HTR-8/SVneo (cell line): ENCODE measurements around the gene HSD17B11.
"Not testable (repeated sequence)": the region's sequence is repeated elsewhere in the genome, so short reads cannot be mapped to it uniquely, and the experiment has no call there.

Experiments used
- DNase-seq: peaks from one replicate; pipeline ENCODE4 v3.0.0; 2011; ENCODE audit warnings: low spot score, mixed read lengths; ENCODE audit not compliant: insufficient read length
- FAIRE-seq: peaks from 2 replicates; lab custom pipeline; 2011; peaks lifted over from hg19 to GRCh38; lab: Jason Lieb, UNC

HSD17B11 gene

GRCh38 chr4:87365348-87365747 is 25.6 kb downstream of the HSD17B11 start:
- FAIRE-seq (no peak), DNase-seq (no peak)

- DNase-seq (no peak), FAIRE-seq (no peak)
Measured at GRCh38 chr4:87363552-87363951, 27.4 kb downstream of the HSD17B11 start.

DNA sequence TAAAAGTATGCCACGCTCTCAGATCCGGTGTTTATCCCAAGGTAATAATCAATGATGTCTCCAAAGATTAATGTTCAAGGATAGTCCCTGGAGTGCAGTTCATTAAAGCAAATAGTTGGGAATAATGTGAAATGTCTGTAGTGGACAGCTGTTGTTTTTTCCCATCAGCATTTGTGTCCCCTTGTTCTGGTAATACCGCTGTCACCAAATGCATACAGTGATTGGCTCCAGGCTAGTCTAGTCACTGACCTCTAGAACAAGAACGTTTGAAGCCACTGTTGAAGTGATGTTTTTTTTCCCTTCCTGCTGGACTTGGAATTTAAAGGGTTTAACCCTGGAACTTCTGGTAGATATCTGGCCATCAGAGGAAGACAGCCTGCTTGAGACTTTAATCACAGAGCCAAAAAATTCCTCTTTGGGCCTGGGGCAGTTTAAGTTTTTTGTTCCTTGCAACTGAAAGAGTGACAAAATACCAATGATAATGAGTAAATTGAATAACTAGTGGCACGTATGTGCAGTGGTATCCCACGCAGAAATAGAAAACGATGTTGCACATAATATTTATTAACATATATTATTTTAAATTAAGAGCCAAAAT is 30.6 kb downstream of the HSD17B11 start:
- no peak for FAIRE-seq
- no peak for DNase-seq

- no peak for DNase-seq
- no peak for FAIRE-seq
Measured at GRCh38 chr4:87359258-87359657, 31.7 kb downstream of the HSD17B11 start.

- FAIRE-seq (no peak), DNase-seq (no peak)
Measured at GRCh38 chr4:87356832-87357526, 34.0 kb downstream of the HSD17B11 start.

- FAIRE-seq (no peak), DNase-seq (no peak)
Measured at GRCh38 chr4:87354168-87355102, 36.6 kb downstream of the HSD17B11 start.

- DNase-seq (peak; percentile 23), FAIRE-seq (no peak)
Measured at GRCh38 chr4:87353592-87353991, 37.4 kb downstream of the HSD17B11 start.

DNA sequence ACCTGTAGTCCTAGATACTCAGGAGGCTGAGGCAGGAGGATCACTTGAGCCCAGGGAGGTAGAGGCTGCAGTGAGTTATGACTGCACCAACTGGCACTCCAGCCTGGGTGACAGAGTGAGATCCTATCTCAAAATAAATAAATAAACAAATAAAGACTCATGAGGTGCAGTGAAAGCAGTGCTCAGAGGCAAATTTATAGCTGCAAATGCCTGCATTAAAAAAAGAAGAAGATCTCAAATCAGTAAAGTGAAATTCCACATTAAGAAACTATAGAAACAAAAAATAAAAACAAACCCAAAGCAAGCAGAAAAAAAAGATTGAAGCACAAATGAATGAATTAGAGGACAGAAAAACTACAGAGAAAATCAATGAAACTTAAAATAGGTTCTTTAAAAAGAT is 45.8 kb downstream of the HSD17B11 start:
- no peak for FAIRE-seq
- DNase-seq, result no peak

DNA sequence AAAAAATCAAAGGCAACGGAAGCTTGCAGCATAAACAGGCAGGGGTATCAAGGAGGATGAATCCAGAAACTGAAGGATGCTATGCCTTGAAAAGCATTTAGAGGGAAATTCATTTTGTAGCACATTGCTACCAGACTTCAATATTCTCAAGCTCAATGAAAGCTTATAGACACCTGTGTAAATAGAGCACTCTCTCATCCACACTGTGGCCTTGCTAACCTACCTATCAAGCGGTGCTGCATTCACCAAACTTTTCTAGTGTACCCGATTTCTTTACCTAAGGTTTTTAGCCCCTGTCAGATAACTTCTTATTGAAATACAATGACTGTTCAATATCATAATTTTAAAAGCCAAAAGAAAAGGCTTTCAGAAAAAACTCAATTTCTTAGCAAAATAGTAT is 48.1 kb downstream of the HSD17B11 start:
- DNase-seq (no peak), FAIRE-seq (no peak)

GRCh38 chr4:87341954-87342635 is 48.9 kb downstream of the HSD17B11 start:
- FAIRE-seq, DNase-seq: not testable (repeated sequence)

- FAIRE-seq, result no peak
Measured at GRCh38 chr4:87339440-87339839, 51.5 kb downstream of the HSD17B11 start.

DNA sequence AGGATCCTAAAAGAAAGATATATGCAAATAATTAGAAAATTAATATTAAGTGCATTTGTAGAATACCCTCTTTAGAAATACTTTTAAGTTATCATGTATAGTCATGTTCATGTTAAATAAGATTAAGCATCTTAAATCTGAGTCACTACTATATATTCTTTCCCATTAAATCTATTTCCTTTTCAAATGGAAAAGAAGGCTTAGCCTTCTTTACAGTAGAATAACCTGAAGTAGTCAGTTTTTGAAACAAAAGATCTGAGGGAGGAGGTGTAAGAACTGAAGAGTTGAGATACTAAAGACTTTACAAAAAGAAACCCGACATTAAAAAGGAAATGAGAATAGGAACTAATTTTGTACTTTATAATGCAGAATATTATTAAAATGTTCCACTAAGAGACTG is 53.6 kb downstream of the HSD17B11 start:
- DNase-seq (no peak), FAIRE-seq (no peak)

More at GRCh38 chr4:87339440-87339839, 51.5 kb downstream of the HSD17B11 start:
- DNase-seq, result no peak

DNA sequence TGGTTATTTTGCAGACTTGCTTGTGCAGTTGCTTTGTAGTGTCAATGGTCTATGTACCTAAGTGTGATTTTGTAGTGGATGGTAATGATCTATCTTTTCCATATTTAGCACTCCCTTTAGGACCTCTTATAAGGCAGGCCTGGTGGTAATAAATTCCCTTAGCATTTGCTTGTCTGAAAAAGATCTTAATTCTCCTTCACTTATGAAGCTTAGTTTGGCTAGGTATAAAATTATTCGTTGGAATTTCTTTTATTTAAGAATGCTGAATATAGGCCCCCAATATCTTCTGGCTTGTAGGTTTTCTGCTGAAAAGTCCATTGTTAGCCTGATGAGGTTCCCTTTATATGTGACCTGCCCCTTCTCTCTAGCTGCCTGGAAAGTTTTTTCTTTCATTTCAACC is 57.7 kb downstream of the HSD17B11 start:
- no peak for DNase-seq
- FAIRE-seq, result no peak

- FAIRE-seq (no peak), DNase-seq (no peak)
Measured at GRCh38 chr4:87330761-87331160, 60.2 kb downstream of the HSD17B11 start.

DNA sequence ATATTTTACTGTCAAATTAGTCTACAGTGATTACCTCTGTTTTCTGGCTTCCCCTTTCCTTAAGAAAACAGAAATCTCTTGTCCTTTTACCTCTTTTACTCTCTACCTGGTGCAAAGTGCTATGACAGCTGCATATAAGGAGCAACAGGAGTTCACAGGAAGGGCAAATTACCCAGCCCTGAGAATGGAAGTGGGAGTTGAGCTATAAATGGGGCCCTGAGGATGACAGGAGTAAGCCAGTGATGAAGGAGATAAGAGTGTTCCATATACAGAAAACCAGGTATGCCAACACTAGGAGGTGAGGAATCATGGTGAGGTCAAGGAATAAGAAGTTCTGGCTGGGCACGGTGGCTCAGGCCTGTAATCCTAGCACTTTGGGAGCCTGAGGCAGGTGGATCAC is 63.9 kb downstream of the HSD17B11 start:
- FAIRE-seq (no peak), DNase-seq (no peak)

GRCh38 chr4:87326460-87326859 is 64.5 kb downstream of the HSD17B11 start:
- FAIRE-seq, result no peak
- DNase-seq, result no peak

- no peak for DNase-seq
- FAIRE-seq, result peak; percentile 4
Measured at GRCh38 chr4:87322754-87323153, 68.2 kb downstream of the HSD17B11 start, which contains the start of gene HSD17B13. Gene HSD17B13 (minus strand): TSS chr4:87322882. CDS start chr4:87322841, 41 bp downstream.

GRCh38 chr4:87321888-87322287 is 69.1 kb downstream of the HSD17B11 start:
- no peak for DNase-seq
- no peak for FAIRE-seq

DNA sequence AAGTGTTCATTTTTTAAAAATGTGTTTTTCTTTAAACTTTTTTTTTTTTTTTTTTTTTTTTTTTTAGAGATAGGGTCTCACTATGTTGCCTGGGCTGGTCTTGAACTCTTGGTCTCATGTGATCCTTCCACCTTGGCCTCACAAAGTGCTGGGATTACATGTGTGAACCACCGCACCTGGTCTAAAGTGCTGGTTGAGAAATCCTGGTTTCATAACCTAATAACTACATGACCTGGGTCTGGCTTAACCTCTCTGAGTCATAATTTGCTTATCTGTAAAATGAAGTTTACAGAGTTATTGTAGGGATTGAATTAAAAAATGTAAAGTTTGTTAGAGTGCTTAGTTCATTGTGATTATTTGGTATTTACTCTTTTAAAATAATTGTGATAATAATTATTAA is 73.5 kb downstream of the HSD17B11 start:
- FAIRE-seq, result no peak

GRCh38 chr4:87316961-87317360 is 74.0 kb downstream of the HSD17B11 start:
- DNase-seq, result no peak
- FAIRE-seq, result no peak

More for the DNA sequence above, 73.5 kb downstream of the HSD17B11 start:
- no peak for DNase-seq
